ENCODE results near the gene CDK5RAP1. TPM values are rescaled to one million over a fixed set of nuclear protein-coding genes. Genes with fewer than 3 reads are reported as not detected.

The CDK5RAP1 gene
- total and polyA plus RNA-seq, 2 experiments from 2014 or later: 37.9 to 47.8 TPM

GRCh38 chr20:33334111-33334510 is 67.2 kb downstream of the CDK5RAP1 start:
- Histone ChIP-seq H3K27ac (no peak overlapping the region), H3K9me3 (ENCODE audit: low read depth) (no peaks in the 10 kb centered on the region), H3K4me1 (ENCODE audit: low read depth) (no peaks in the 10 kb centered on the region), H3K27me3 (no peaks in the 10 kb centered on the region), H3K36me3 (no peaks in the 10 kb centered on the region), H3K4me3 (no peak overlapping the region)
- no peak for DNase-seq (ENCODE audit: low read depth in 1 of 2, low spot score in 1 of 2)
- TF ChIP-seq, protein P1, sequence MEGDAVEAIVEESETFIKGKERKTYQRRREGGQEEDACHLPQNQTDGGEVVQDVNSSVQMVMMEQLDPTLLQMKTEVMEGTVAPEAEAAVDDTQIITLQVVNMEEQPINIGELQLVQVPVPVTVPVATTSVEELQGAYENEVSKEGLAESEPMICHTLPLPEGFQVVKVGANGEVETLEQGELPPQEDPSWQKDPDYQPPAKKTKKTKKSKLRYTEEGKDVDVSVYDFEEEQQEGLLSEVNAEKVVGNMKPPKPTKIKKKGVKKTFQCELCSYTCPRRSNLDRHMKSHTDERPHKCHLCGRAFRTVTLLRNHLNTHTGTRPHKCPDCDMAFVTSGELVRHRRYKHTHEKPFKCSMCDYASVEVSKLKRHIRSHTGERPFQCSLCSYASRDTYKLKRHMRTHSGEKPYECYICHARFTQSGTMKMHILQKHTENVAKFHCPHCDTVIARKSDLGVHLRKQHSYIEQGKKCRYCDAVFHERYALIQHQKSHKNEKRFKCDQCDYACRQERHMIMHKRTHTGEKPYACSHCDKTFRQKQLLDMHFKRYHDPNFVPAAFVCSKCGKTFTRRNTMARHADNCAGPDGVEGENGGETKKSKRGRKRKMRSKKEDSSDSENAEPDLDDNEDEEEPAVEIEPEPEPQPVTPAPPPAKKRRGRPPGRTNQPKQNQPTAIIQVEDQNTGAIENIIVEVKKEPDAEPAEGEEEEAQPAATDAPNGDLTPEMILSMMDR (IDR thresholded peaks at IDR 0.05; ENCODE audit: low read depth, low read length): no peak

GRCh38 chr20:33333616-33334015 is 67.7 kb downstream of the CDK5RAP1 start:
- Histone ChIP-seq H3K36me3 (no peaks in the 10 kb centered on the region), H3K9me3 (ENCODE audit: low read depth) (no peaks in the 10 kb centered on the region), H3K4me1 (ENCODE audit: low read depth) (no peaks in the 10 kb centered on the region), H3K27ac (no peak overlapping the region), H3K4me3 (no peak overlapping the region), H3K27me3 (no peaks in the 10 kb centered on the region)
- TF ChIP-seq, protein P1 (IDR thresholded peaks at IDR 0.05; ENCODE audit: low read depth, low read length): no peak
- no peak for DNase-seq (ENCODE audit: low read depth in 1 of 2, low spot score in 1 of 2)

GRCh38 chr20:33332905-33333456 is 68.3 kb downstream of the CDK5RAP1 start:
- DNase-seq (ENCODE audit: low read depth in 1 of 2, low spot score in 1 of 2): no peak
- TF ChIP-seq, protein P1 (IDR thresholded peaks at IDR 0.05; ENCODE audit: low read depth, low read length): no peak
- no peaks in the 10 kb centered on the region for H3K9me3 ChIP-seq (ENCODE audit: low read depth)

DNA sequence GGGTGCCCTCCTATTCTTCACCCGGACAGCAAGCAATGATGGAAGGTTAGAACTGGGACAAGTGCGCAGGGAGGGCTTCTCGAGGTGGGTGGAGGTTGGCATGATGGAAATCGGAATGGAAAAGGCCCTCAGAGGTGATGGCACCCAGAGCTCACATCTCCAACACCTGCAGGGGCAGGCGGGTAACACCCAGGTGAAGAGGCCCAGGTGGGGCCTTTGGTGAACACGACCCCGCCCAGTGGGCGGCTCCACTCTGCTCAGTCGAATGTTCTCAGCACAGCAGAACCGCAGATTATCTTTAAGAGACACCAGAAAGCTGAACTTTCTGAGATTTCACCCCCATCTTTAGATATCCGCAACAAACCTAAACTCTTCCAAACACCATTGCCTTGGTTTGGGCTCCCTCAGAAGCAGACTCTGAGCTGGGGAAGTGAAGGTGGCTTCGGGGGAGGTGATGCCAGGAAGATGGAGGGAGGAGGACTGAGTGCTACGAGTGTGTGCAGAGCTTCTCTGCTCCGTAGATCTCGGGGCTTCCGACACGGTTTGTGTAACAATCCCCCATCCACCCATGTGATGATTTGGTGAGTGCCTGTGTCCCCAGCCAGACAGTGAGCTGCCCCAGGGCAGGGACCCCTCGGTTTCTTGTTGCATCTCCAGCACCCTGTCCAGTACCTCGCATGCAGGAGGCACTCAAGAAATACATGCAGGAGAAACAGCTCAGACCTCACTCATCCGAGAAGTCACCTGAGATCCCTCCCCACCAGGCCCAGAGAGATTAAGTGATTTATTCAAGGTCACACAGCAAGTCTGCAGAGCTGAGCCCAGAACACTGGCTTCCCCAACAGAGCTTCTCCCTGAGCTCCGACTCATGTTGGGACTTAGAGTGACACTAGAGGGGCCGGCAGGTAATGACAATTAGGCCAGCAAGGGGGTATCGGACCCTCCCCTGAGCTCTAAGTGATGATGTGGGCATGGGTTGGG is 72.9 kb downstream of the CDK5RAP1 start:
- TF ChIP-seq, protein P1 (IDR thresholded peaks at IDR 0.05; ENCODE audit: low read depth, low read length): no peak

More at GRCh38 chr20:33332905-33333456, 68.3 kb downstream of the CDK5RAP1 start:
- no peaks in the 10 kb centered on the region for H3K4me1 ChIP-seq (ENCODE audit: low read depth)
- H3K4me3 ChIP-seq: no peak overlapping the region
- no peaks in the 10 kb centered on the region for H3K27me3 ChIP-seq
- H3K36me3 ChIP-seq: no peaks in the 10 kb centered on the region
- no peak overlapping the region for H3K27ac ChIP-seq

DNA sequence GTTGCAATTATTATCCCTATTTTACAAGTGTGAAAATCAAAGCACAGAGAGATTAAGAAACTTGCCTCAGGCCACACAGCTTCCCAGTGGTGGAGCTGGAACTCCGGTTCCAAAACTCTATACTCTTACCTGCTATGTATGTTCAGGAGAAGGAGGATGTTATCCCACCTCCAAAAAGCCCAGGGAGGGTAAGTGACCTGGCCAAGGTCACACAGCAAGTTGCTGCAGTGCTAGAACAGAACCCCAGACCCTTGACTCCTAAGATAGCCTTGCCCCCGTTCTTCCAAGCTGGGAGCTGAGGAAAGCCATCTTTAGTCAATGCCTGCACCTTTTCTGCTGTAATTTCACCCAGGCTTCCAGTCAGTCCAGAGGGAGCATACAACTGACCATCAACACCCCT is 76.0 kb downstream of the CDK5RAP1 start:
- DNase-seq (ENCODE audit: low read depth in 1 of 2, low spot score in 1 of 2): no peak
- H3K27ac ChIP-seq: no peak overlapping the region
- no peaks in the 10 kb centered on the region for H3K36me3 ChIP-seq
- H3K4me3 ChIP-seq: no peak overlapping the region
- TF ChIP-seq, protein P1 (IDR thresholded peaks at IDR 0.05; ENCODE audit: low read depth, low read length): no peak
- no peaks in the 10 kb centered on the region for H3K27me3 ChIP-seq
- H3K9me3 ChIP-seq (ENCODE audit: low read depth): no peaks in the 10 kb centered on the region
- no peaks in the 10 kb centered on the region for H3K4me1 ChIP-seq (ENCODE audit: low read depth)

More for the DNA sequence above, 72.9 kb downstream of the CDK5RAP1 start:
- H3K27me3 ChIP-seq: no peaks in the 10 kb centered on the region
- H3K27ac ChIP-seq: no peak overlapping the region
- no peaks in the 10 kb centered on the region for H3K4me1 ChIP-seq (ENCODE audit: low read depth)
- no peak overlapping the region for H3K4me3 ChIP-seq
- H3K9me3 ChIP-seq (ENCODE audit: low read depth): no peaks in the 10 kb centered on the region
- H3K36me3 ChIP-seq: no peaks in the 10 kb centered on the region
- DNase-seq (ENCODE audit: low read depth in 1 of 2, low spot score in 1 of 2): no peak

All from cardiac muscle cell (in vitro differentiated cells and primary cell).